CD14-positive monocyte (primary cell): ENCODE measurements around the gene UGT2B7. TPM values are rescaled to one million over a fixed set of nuclear protein-coding genes. Genes with fewer than 3 reads are reported as not detected.

Experiments used
- DNase-seq, 3 donors: peaks; one replicate each; pipeline ENCODE4 v3.0.0-alpha.2; 2011 to 2022
- H2AFZ ChIP-seq: 2 replicates; pipeline ENCODE4 v1.6.0; 2012; ENCODE audit warnings: mild to moderate bottlenecking, low read depth, low read length, inconsistent platforms; ENCODE audit not compliant: insufficient read depth, poor library complexity, severe bottlenecking
- H3K27ac ChIP-seq, 2 donors: 1 replicate in 1 of 2; 2 replicates in 1 of 2; pipeline ENCODE4 v1.5.1; 2012 to 2013; ENCODE audit warnings: low read length in 2 of 2, control low read depth in 1 of 2, inconsistent platforms in 1 of 2, low read depth in 1 of 2, mild to moderate bottlenecking in 1 of 2
- H3K27me3 ChIP-seq, 2 donors: one replicate each; pipeline versions ENCODE4 v1.6.0 to v1.6.1; 2011 to 2013; ENCODE audit warnings: low read length in 2 of 2; ENCODE audit not compliant: control insufficient read depth in 2 of 2, insufficient read depth in 2 of 2
- H3K36me3 ChIP-seq, 2 donors: replicated peaks in 1 of 2; 1 replicate in 1 of 2; 2 replicates in 1 of 2; pipeline versions ENCODE4 v1.5.1 to v1.6.1; 2012 to 2013; ENCODE audit warnings: low read length in 2 of 2, control low read depth in 1 of 2, inconsistent platforms in 1 of 2, mild to moderate bottlenecking in 1 of 2; ENCODE audit not compliant: insufficient read depth in 2 of 2, control insufficient read depth in 1 of 2
- H3K4me1 ChIP-seq, 2 donors: 1 replicate in 1 of 2; 2 replicates in 1 of 2; pipeline versions ENCODE4 v1.5.1 to v1.6.1; 2012 to 2013; ENCODE audit warnings: low read length in 2 of 2, control low read depth in 1 of 2, inconsistent platforms in 1 of 2, mild to moderate bottlenecking in 1 of 2, moderate library complexity in 1 of 2; ENCODE audit not compliant: insufficient read depth in 2 of 2, control insufficient read depth in 1 of 2
- H3K4me2 ChIP-seq: replicated peaks from 2 replicates; pipeline ENCODE3; 2012; ENCODE audit warnings: low read length, moderate library complexity, mild to moderate bottlenecking; ENCODE audit not compliant: poor library complexity, severe bottlenecking; ENCODE audit errors: extremely low read depth
- H3K4me3 ChIP-seq, 3 experiments: fragments of 200-600 bp in 1 of 3; sonication (generic) in 1 of 3; replicated peaks in 1 of 3; 1 replicate in 2 of 3; 2 replicates in 1 of 3; pipeline ENCODE4 v1.5.1; 2011 to 2013; ENCODE audit warnings: low read length in 3 of 3, mild to moderate bottlenecking in 3 of 3, control low read depth in 2 of 3, low read depth in 2 of 3, inconsistent platforms in 1 of 3, moderate library complexity in 1 of 3
- H3K79me2 ChIP-seq: 2 replicates; pipeline ENCODE4 v1.6.0; 2012; ENCODE audit warnings: mild to moderate bottlenecking, control low read depth, inconsistent platforms, low read length, moderate library complexity; ENCODE audit not compliant: insufficient read depth
- H3K9ac ChIP-seq: 2 replicates; pipeline ENCODE4 v1.6.0; 2017; ENCODE audit warnings: low read length, mild to moderate bottlenecking; ENCODE audit not compliant: insufficient read depth, poor library complexity, severe bottlenecking
- H3K9me3 ChIP-seq, 2 donors: replicated peaks in 1 of 2; 1 replicate in 1 of 2; 2 replicates in 1 of 2; pipeline versions ENCODE4 v1.5.1 to v1.6.1; 2012 to 2013; ENCODE audit warnings: low read length in 2 of 2, control low read depth in 1 of 2; ENCODE audit not compliant: control insufficient read depth in 1 of 2, insufficient read depth in 1 of 2
- H4K20me1 ChIP-seq: 2 replicates; pipeline ENCODE4 v1.6.0; 2012; ENCODE audit warnings: mild to moderate bottlenecking, low read length, control low read depth, moderate library complexity; ENCODE audit not compliant: insufficient read depth
- H3K27ac Mint-ChIP-seq, 7 donors: one replicate each; pipeline ENCODE4 v1.8.0; 2020; ENCODE audit warnings: mild to moderate bottlenecking in 7 of 7, mixed read lengths in 7 of 7, moderate library complexity in 6 of 7, inconsistent platforms in 2 of 7
- H3K27me3 Mint-ChIP-seq, 3 donors: one replicate each; pipeline ENCODE4 v1.8.0; 2021 to 2022; ENCODE audit warnings: low read depth in 3 of 3, mild to moderate bottlenecking in 3 of 3, mixed read lengths in 3 of 3, moderate library complexity in 3 of 3, inconsistent platforms in 1 of 3
- H3K36me3 Mint-ChIP-seq, 2 donors: one replicate each; pipeline ENCODE4 v1.8.0; 2020; ENCODE audit warnings: mixed read lengths in 2 of 2, inconsistent platforms in 1 of 2, mild to moderate bottlenecking in 1 of 2
- H3K4me1 Mint-ChIP-seq: one replicate; pipeline ENCODE4 v1.8.0; 2020; ENCODE audit warnings: mild to moderate bottlenecking, mixed read lengths
- H3K4me3 Mint-ChIP-seq, 2 donors: one replicate each; pipeline ENCODE4 v1.8.0; 2020; ENCODE audit warnings: mild to moderate bottlenecking in 2 of 2, mixed read lengths in 2 of 2, moderate library complexity in 1 of 2
- H3K9me3 Mint-ChIP-seq, 7 donors: one replicate each; pipeline ENCODE4 v1.8.0; 2020 to 2022; ENCODE audit warnings: mixed read lengths in 7 of 7, mild to moderate bottlenecking in 6 of 7, moderate library complexity in 6 of 7, inconsistent platforms in 2 of 7
- CTCF ChIP-seq: fragments of 200-600 bp; IDR thresholded peaks from one replicate; pipeline ENCODE4 v1.8.0; 2022; ENCODE audit warnings: antibody characterized with exemption, mild to moderate bottlenecking
- WGBS: methylation state at CpG from one replicate; pipeline ENCODE4 v1.1.5; 2013; ENCODE audit warnings: missing lambda C conversion rate; ENCODE audit not compliant: insufficient coverage; 5-methylcytosine and 5-hydroxymethylcytosine counted together
- intact Hi-C, 2 donors: fragments of 100-400 bp; cut with micrococcal nuclease; formaldehyde crosslinking; loops; one replicate each; pipeline versions ENCODE4 v1.15.0 to v1.15.1; 2023
- polyA plus RNA-seq, 3 donors: library from polyadenylated mRNA; depleted of rRNA in 1 of 3; unstranded in 2 of 3; stranded (reverse) in 1 of 3; fragments of 300-500 nt in 2 of 3; fragments of >200 nt in 1 of 3; fragmentation: Illumina TruSeq in 2 of 3; gene quantifications; 1 replicate in 2 of 3; 2 replicates in 1 of 3; pipeline ENCODE4 v1.2.3, GENCODE V29; 2012 to 2021

The UGT2B7 gene
- polyA plus RNA-seq, 3 donors: not detected

- no peak for DNase-seq
- Histone ChIP-seq H3K4me3 (no peak overlapping the region), H3K9me3 (no peaks in the 10 kb centered on the region), H3K27me3 (no peaks in the 10 kb centered on the region), H3K36me3 (no peaks in the 10 kb centered on the region), H2AFZ (no peak overlapping the region), H3K4me1 (no peaks in the 10 kb centered on the region), H3K4me2 (no peak overlapping the region), H3K9ac (no peak overlapping the region), H3K79me2 (no peaks in the 10 kb centered on the region), H4K20me1 (no peaks in the 10 kb centered on the region), H3K27ac (no peak overlapping the region)
- Mint-ChIP-seq H3K36me3 (no peaks in the 10 kb centered on the region), H3K4me3 (no peak overlapping the region), H3K27me3 (no peaks in the 10 kb centered on the region), H3K27ac (no peak overlapping the region), H3K9me3 (peaks cover 0 to 5% (median 2%) of the 10 kb centered on the region in 7 donors), H3K4me1 (no peaks in the 10 kb centered on the region)
- no peak for TF ChIP-seq CTCF
- intact Hi-C loops: no loop called here
- 94% methylated on average over 2 of the region's 2 CpGs for WGBS
Measured at GRCh38 chr4:69088473-69088872, 7.8 kb upstream of the UGT2B7 start.

GRCh38 chr4:69089388-69089787 is 6.9 kb upstream of the UGT2B7 start:
- Histone ChIP-seq H3K4me1 (no peaks in the 10 kb centered on the region), H3K27ac (no peak overlapping the region), H3K4me3 (no peak overlapping the region), H3K36me3 (no peaks in the 10 kb centered on the region), H3K27me3 (no peaks in the 10 kb centered on the region), H3K9ac (no peak overlapping the region), H3K9me3 (no peaks in the 10 kb centered on the region), H2AFZ (no peak overlapping the region), H3K4me2 (no peak overlapping the region), H4K20me1 (no peaks in the 10 kb centered on the region), H3K79me2 (no peaks in the 10 kb centered on the region)
- intact Hi-C loops: no loop called here
- WGBS: no CpG with 5 or more reads among the region's 1 CpG
- TF ChIP-seq CTCF: no peak
- Mint-ChIP-seq H3K4me3 (no peak overlapping the region), H3K4me1 (no peaks in the 10 kb centered on the region), H3K9me3 (peaks cover 0 to 9% (median 2%) of the 10 kb centered on the region in 7 donors), H3K27me3 (no peaks in the 10 kb centered on the region), H3K36me3 (no peaks in the 10 kb centered on the region), H3K27ac (no peak overlapping the region)
- no peak for DNase-seq
